RWPE1 (cell line): Measurements from ENCODE around the gene CCDC195.

ENCODE experiments used
- CTCF ChIA-PET: fragments of 350-600 bp; sonication (Branson Sonifier 250); formaldehyde crosslinking; extraction: SDS; loops from one replicate; lab custom pipeline; 2021; lab: Yijun Ruan, JAX
- POLR2A ChIA-PET: fragments of 400-600 bp; formaldehyde crosslinking; extraction: SDS; loops from one replicate; lab custom pipeline; 2020; ENCODE audit warnings: antibody characterized with exemption; ENCODE audit not compliant: low non-redundant PET; lab: Yijun Ruan, JAX
- DNase-seq: peaks from one replicate; pipeline ENCODE4 v3.0.0; 2012; ENCODE audit warnings: low spot score
- H3K27ac ChIP-seq: fragments of 450-650 bp; 2 replicates; pipeline ENCODE4 v1.5.1; 2017
- CTCF ChIP-seq: fragments of 450-650 bp; conservative IDR thresholded peaks from 2 replicates; pipeline ENCODE4 v1.5.1; 2017; ENCODE audit warnings: low read depth, mild to moderate bottlenecking

CCDC195 gene

GRCh38 chr2:224749136-224749535 is 33.0 kb upstream of the CCDC195 start:
- no peak overlapping the region for H3K27ac ChIP-seq
- peak; percentile 6 for DNase-seq
- TF ChIP-seq CTCF, result no peak
- POLR2A ChIA-PET, result no interaction called here
- CTCF ChIA-PET, result interaction anchor here (0.6 kb wide), 1 partner anchor 21 kb away, joined by 4 read pairs; no protein-coding TSS in a partner anchor

- H3K27ac ChIP-seq, result no peak overlapping the region
- CTCF ChIA-PET, result interaction anchor here (0.6 kb wide), 1 partner anchor 68 kb away, joined by 4 read pairs; no protein-coding TSS in a partner anchor
- DNase-seq, result no peak
- TF ChIP-seq CTCF, result no peak
- POLR2A ChIA-PET, result no interaction called here
Measured at GRCh38 chr2:224747765-224748164, 31.6 kb upstream of the CCDC195 start.

DNA sequence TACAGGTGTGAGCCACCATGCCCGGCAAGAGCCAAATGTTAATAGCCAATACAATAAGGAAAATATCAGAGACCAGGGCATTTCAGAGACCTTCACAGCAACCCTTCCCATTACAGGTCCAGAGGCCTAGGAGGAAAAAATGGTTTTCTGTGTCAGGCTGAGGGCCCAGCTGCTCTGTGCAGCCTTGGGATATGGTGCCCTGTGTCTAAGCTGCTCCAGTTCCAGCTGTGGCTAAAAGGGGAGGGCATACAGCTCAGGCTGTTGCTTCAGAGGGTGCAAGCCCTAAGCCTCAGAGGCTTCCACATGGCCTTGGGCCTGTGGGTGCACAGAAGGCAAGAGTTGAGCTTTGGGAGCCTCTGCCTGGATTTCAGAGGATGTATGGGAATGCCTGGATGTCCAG is 20.1 kb upstream of the CCDC195 start:
- TF ChIP-seq CTCF, result no peak
- no peak for DNase-seq
- POLR2A ChIA-PET, result no interaction called here
- H3K27ac ChIP-seq, result no peak overlapping the region
- CTCF ChIA-PET, result no interaction called here

- no peak for TF ChIP-seq CTCF
- H3K27ac ChIP-seq, result no peak overlapping the region
- POLR2A ChIA-PET, result no interaction called here
- CTCF ChIA-PET, result no interaction called here
- no peak for DNase-seq
Measured at GRCh38 chr2:224734949-224735348, 18.8 kb upstream of the CCDC195 start.

GRCh38 chr2:224731665-224732064 is 15.5 kb upstream of the CCDC195 start:
- no peak overlapping the region for H3K27ac ChIP-seq
- TF ChIP-seq CTCF, result no peak
- DNase-seq, result no peak
- ChIA-PET POLR2A (no interaction called here), CTCF (interaction anchor here (0.6 kb wide), 1 partner anchor 96 kb away, joined by 3 read pairs; no protein-coding TSS in a partner anchor)

- no peak for TF ChIP-seq CTCF
- no peak overlapping the region for H3K27ac ChIP-seq
- POLR2A ChIA-PET, result no interaction called here
- no peak for DNase-seq
- CTCF ChIA-PET, result no interaction called here
Measured at GRCh38 chr2:224729435-224729834, 13.3 kb upstream of the CCDC195 start.
